ENCODE results near the gene QPCT.
A peak's percentile ranks its signal among the peaks of the same experiment; 100 is the strongest.
"Not testable (repeated sequence)": the region's sequence is repeated elsewhere in the genome, so short reads cannot be mapped to it uniquely, and the experiment has no call there.

Gene QPCT

GRCh38 chr2:37361994-37362698 lies 17.7 kb downstream of the QPCT start:
- DNase-seq, result no peak

- DNase-seq, result no peak
Observed at GRCh38 chr2:37364351-37364750, 19.9 kb downstream of the QPCT start.

GRCh38 chr2:37365669-37366068 lies 21.2 kb downstream of the QPCT start:
- DNase-seq, result no peak

GRCh38 chr2:37366773-37367172 lies 22.3 kb downstream of the QPCT start:
- no peak for DNase-seq

GRCh38 chr2:37367310-37367709 lies 22.9 kb downstream of the QPCT start:
- no peak for DNase-seq

- DNase-seq, result no peak
Observed at GRCh38 chr2:37367984-37368383, 23.6 kb downstream of the QPCT start.

- no peak for DNase-seq
Observed at GRCh38 chr2:37370666-37371065, 26.2 kb downstream of the QPCT start.

- no peak for DNase-seq
Observed at GRCh38 chr2:37372000-37372399, 27.6 kb downstream of the QPCT start.

- no peak for DNase-seq
Observed at GRCh38 chr2:37375741-37376288, 31.4 kb downstream of the QPCT start.

- no peak for DNase-seq
Observed at GRCh38 chr2:37376421-37377186, 32.2 kb downstream of the QPCT start.

- no peak for DNase-seq
Observed at GRCh38 chr2:37377187-37377532, 32.7 kb downstream of the QPCT start.

- DNase-seq, result no peak
Observed at GRCh38 chr2:37378411-37378810, 34.0 kb downstream of the QPCT start.

- DNase-seq, result no peak
Observed at GRCh38 chr2:37379881-37380296, 35.5 kb downstream of the QPCT start.

GRCh38 chr2:37380787-37381186 lies 36.4 kb downstream of the QPCT start:
- DNase-seq, result not testable (repeated sequence)

GRCh38 chr2:37384261-37384660 lies 39.8 kb downstream of the QPCT start:
- DNase-seq, result not testable (repeated sequence)

- no peak for DNase-seq
Observed at GRCh38 chr2:37387148-37387835, 42.9 kb downstream of the QPCT start.

- no peak for DNase-seq
Observed at GRCh38 chr2:37388074-37388473, 43.6 kb downstream of the QPCT start.

- no peak for DNase-seq
Observed at GRCh38 chr2:37389395-37389794, 45.0 kb downstream of the QPCT start.

GRCh38 chr2:37389989-37390765 lies 45.7 kb downstream of the QPCT start:
- peak; percentile 32 for DNase-seq

GRCh38 chr2:37390777-37391176 lies 46.3 kb downstream of the QPCT start:
- no peak for DNase-seq

GRCh38 chr2:37391711-37392110 lies 47.3 kb downstream of the QPCT start:
- DNase-seq, result no peak

GRCh38 chr2:37392428-37392827 lies 48.0 kb downstream of the QPCT start:
- no peak for DNase-seq

GRCh38 chr2:37394263-37394662 lies 49.8 kb downstream of the QPCT start:
- no peak for DNase-seq
